Parathyroid adenoma (tissue), 2 donors: ENCODE data around the gene PRKAG3.
A peak's percentile ranks its signal among the peaks of the same experiment; 100 is the strongest.

Experiments
- H2AFZ ChIP-seq: fragments of 300-600 bp; sonication (generic); one replicate; pipeline ENCODE4 v1.7.0; 2017; ENCODE audit warnings: antibody characterized with exemption, mild to moderate bottlenecking
- H3K27ac ChIP-seq: fragments of 300-600 bp; sonication (generic); one replicate; pipeline ENCODE4 v1.7.0; 2017
- H3K27me3 ChIP-seq: fragments of 300-600 bp; sonication (generic); one replicate; pipeline ENCODE4 v1.7.0; 2017; ENCODE audit warnings: low read length; ENCODE audit not compliant: control insufficient read depth, insufficient read depth
- H3K36me3 ChIP-seq: fragments of 300-600 bp; sonication (generic); one replicate; pipeline ENCODE4 v1.7.0; 2017; ENCODE audit warnings: low read length; ENCODE audit not compliant: control insufficient read depth, insufficient read depth
- H3K4me1 ChIP-seq: fragments of 300-600 bp; sonication (generic); one replicate; pipeline ENCODE4 v1.7.0; 2017; ENCODE audit warnings: control low read depth
- H3K4me2 ChIP-seq: fragments of 300-600 bp; sonication (generic); one replicate; pipeline ENCODE4 v1.7.0; 2017; ENCODE audit warnings: low read length
- H3K4me3 ChIP-seq: fragments of 300-600 bp; sonication (generic); one replicate; pipeline ENCODE4 v1.7.0; 2017; ENCODE audit warnings: low read depth, low read length
- H3K79me2 ChIP-seq: fragments of 300-600 bp; sonication (generic); one replicate; pipeline ENCODE4 v1.7.0; 2017; ENCODE audit warnings: control low read depth
- H3K9ac ChIP-seq: fragments of 300-600 bp; sonication (generic); one replicate; pipeline ENCODE4 v1.7.0; 2017; ENCODE audit warnings: mild to moderate bottlenecking
- H3K9me3 ChIP-seq: fragments of 300-600 bp; sonication (generic); one replicate; pipeline ENCODE4 v1.7.0; 2017; ENCODE audit warnings: low read length; ENCODE audit not compliant: control insufficient read depth
- TF ChIP-seq, protein P1 (sequence below): fragments of 300-600 bp; sonication (generic); IDR thresholded peaks from one replicate; pipeline ENCODE4 v1.7.0; 2017; ENCODE audit warnings: antibody characterized with exemption, mild to moderate bottlenecking
- donor health status: primary hyperparathyroidism.

PRKAG3 gene

DNA sequence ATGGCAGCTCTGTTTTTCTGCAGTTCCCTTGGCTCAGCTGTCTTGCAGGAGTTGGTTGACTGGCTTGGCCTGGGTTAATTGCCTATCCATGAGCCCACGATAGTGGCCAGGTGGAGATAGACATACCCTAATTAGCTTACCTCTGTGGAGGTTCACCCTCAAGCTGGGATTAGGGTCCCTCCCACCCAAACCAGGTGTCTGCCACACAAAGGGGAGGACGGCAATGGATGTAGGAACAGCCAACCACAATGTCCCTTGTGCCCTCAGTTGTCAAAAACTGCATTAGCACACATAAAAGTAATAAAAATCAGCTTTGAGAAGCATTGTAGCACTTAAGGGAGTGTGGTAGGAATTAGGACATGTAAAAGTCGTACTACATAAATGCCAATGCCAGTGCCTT is 45.5 kb downstream of the PRKAG3 start:
- Histone ChIP-seq H3K4me1 (no peaks in the 10 kb centered on the region), H3K9me3 (no peaks in the 10 kb centered on the region), H2AFZ (no peak overlapping the region), H3K9ac (no peak overlapping the region), H3K4me3 (no peak overlapping the region), H3K27me3 (no peaks in the 10 kb centered on the region), H3K4me2 (no peak overlapping the region), H3K79me2 (peaks cover 5% of the 10 kb centered on the region), H3K27ac (no peak overlapping the region), H3K36me3 (no peaks in the 10 kb centered on the region)
- TF ChIP-seq, protein P1, sequence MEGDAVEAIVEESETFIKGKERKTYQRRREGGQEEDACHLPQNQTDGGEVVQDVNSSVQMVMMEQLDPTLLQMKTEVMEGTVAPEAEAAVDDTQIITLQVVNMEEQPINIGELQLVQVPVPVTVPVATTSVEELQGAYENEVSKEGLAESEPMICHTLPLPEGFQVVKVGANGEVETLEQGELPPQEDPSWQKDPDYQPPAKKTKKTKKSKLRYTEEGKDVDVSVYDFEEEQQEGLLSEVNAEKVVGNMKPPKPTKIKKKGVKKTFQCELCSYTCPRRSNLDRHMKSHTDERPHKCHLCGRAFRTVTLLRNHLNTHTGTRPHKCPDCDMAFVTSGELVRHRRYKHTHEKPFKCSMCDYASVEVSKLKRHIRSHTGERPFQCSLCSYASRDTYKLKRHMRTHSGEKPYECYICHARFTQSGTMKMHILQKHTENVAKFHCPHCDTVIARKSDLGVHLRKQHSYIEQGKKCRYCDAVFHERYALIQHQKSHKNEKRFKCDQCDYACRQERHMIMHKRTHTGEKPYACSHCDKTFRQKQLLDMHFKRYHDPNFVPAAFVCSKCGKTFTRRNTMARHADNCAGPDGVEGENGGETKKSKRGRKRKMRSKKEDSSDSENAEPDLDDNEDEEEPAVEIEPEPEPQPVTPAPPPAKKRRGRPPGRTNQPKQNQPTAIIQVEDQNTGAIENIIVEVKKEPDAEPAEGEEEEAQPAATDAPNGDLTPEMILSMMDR: no peak

DNA sequence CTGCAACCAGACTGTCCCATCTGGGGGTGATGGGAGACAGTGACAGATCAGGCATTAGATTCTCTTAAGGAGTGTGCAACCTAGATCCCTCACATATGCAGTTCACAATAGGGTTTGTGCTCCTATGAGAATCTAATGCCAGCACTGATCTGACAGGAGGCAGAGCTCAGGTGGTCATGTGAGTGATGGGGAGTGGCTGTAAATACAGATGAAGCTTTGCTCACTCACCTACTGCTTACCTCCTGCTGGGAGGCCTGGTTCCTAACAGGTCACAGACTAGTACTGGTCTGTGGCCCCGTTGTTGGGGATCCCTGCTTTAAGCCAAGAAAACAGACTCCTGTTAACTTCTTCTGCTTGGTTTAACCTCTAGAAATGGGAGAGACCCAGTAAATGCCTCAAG is 46.5 kb downstream of the PRKAG3 start:
- Histone ChIP-seq H3K9ac (no peak overlapping the region), H3K27ac (no peak overlapping the region)
- TF ChIP-seq, protein P1: no peak

DNA sequence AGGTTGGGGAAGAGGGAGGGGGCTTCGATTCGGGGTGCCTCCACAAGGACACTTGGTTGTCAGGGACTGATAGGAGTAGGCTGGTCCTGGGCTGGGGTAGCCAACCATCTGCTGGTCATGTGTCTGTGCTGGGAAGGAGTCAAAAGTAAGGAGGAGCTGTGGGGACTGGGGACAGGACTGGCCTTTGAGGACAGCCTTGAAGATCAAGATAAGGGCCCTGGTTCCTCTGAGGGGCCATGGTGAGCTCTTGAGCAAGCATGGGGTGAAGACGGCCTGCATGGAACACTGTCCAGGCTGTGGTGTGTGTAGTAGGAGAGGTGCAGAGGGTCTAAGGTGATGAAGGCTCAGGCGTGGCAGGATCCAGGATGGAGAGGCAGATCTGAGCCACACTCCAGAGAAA is 47.9 kb downstream of the PRKAG3 start:
- no peaks in the 10 kb centered on the region for H3K9me3 ChIP-seq
- no peaks in the 10 kb centered on the region for H3K27me3 ChIP-seq
- H3K79me2 ChIP-seq: peaks cover 5% of the 10 kb centered on the region
- H3K4me1 ChIP-seq: no peaks in the 10 kb centered on the region
- TF ChIP-seq, protein P1: no peak
- H3K36me3 ChIP-seq: no peaks in the 10 kb centered on the region
- no peak overlapping the region for H3K27ac ChIP-seq
- H2AFZ ChIP-seq: no peak overlapping the region
- no peak overlapping the region for H3K4me3 ChIP-seq
- no peak overlapping the region for H3K9ac ChIP-seq
- no peak overlapping the region for H3K4me2 ChIP-seq

More for the DNA sequence above, 46.5 kb downstream of the PRKAG3 start:
- Histone ChIP-seq H3K4me1 (no peaks in the 10 kb centered on the region), H3K4me3 (no peak overlapping the region), H3K4me2 (no peak overlapping the region), H3K27me3 (no peaks in the 10 kb centered on the region), H2AFZ (no peak overlapping the region), H3K9me3 (no peaks in the 10 kb centered on the region), H3K79me2 (peaks cover 5% of the 10 kb centered on the region), H3K36me3 (no peaks in the 10 kb centered on the region)

DNA sequence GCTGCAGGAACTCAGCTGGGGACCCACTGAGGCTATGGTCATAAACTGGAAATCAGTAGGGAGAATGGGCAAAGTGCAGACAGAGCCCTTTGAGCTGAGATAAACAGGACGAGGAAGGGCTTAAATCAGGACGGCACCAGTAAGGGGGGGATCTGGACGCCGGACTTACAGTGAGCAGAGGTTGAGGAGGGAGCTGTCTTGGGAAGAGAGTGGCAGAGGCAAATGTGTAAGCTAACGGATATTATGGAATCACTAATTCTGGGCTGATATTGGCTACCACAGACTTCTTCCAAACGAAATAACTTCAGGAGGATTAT is 49.1 kb downstream of the PRKAG3 start:
- H3K27me3 ChIP-seq: no peaks in the 10 kb centered on the region
- peak overlapping the region; percentile 80 for H3K4me2 ChIP-seq
- no peak overlapping the region for H3K27ac ChIP-seq
- H3K9ac ChIP-seq: no peak overlapping the region
- H3K4me3 ChIP-seq: peak overlapping the region; percentile 75
- H2AFZ ChIP-seq: peak overlapping the region; percentile 98
- H3K4me1 ChIP-seq: no peaks in the 10 kb centered on the region
- TF ChIP-seq, protein P1: no peak
- no peaks in the 10 kb centered on the region for H3K36me3 ChIP-seq
- peaks cover 5% of the 10 kb centered on the region for H3K79me2 ChIP-seq
- no peaks in the 10 kb centered on the region for H3K9me3 ChIP-seq

DNA sequence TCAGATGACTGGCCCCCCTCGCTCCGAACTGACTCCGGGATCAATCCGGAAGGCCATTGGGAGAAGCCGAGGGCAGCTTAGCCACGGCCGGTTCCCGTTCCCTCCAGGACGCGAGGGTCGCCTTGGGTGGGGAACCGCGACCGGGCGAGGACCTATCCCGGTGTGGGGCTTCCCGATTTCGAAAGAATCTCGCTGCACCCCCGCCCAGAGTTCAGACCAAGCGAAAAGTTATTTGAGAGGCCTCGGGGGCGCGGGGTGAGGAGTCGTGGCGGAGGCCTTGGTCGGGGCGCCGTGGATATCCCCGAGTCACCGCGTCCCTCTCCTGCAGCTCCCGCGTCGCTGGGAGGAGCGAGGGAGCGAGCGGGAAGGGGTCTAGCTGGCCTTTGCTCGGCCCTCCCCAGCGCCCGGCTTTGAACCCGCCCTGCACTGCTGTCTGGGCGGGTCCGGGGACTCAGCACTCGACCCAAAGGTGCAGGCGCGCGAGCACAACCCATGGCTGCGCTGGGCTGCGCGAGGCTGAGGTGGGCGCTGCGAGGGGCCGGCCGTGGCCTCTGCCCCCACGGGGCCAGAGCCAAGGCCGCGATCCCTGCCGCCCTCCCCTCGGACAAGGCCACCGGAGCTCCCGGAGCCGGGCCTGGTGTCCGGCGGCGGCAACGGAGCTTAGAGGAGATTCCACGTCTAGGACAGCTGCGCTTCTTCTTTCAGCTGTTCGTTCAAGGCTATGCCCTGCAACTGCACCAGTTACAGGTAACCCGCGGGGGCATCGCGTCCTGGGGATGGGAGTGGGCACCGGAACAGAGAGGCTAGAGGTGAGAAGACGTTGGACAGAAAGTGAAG is 49.7 kb downstream of the PRKAG3 start, which contains the start of gene CYP27A1:
CYP27A1 (plus strand) TSS at position 457 of the 837 bp plus-strand sequence; CDS start at position 493, 36 bp downstream.
- no peaks in the 10 kb centered on the region for H3K27me3 ChIP-seq
- no peaks in the 10 kb centered on the region for H3K36me3 ChIP-seq
- no peaks in the 10 kb centered on the region for H3K4me1 ChIP-seq
- peak within 1 kb of the TSS; percentile 65 for H3K9ac ChIP-seq
- peak within 1 kb of the TSS; percentile 80 for H3K4me2 ChIP-seq
- H3K4me3 ChIP-seq: peak within 1 kb of the TSS; percentile 75
- TF ChIP-seq, protein P1: no peak
- H3K9me3 ChIP-seq: no peaks in the 10 kb centered on the region
- H3K79me2 ChIP-seq: peaks cover 2% of the 10 kb centered on the region
- H3K27ac ChIP-seq: peak within 1 kb of the TSS; percentile 57
- H2AFZ ChIP-seq: peak within 1 kb of the TSS; percentile 98
